Measurements from ENCODE around the gene STIP1. TPM values are rescaled to one million over a fixed set of nuclear protein-coding genes. Genes with fewer than 3 reads are reported as not detected.

Gene STIP1
- total and polyA plus RNA-seq, 2 donors (not counting 1 experiment from before 2014, with no cell fraction given), result 49.8 to 78.7 TPM

DNA sequence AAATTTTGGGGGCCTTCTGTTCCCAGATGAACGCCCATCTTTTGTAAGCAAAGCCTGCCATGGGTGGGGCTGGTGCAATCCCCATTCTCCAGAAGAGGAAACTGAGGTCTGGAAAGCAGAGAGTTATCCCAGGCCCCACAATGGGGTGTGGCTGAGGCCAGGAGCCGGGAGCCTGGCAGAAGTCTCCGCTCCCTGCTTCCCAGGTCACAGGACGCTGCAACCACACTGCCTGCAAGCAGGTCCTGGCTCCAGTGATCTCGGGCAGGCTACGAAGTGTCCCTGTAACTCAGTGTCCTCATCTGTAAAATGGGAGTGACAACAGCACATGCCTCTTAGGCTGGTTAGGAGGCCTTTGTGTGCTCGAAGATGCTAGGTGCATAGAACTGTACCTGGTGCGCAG, 67.1 kb downstream of the STIP1 start:
- 91% methylated on average over 8 of the region's 8 CpGs for WGBS (ENCODE audit: insufficient coverage)
- ChIA-PET CTCF (interaction anchor here (3.8 to 10.4 kb wide), 3 partner anchors 16 to 49 kb away, joined by 25 to 141 read pairs (median 51); partner anchors contain the start of genes CATSPERZ and FERMT3), POLR2A (no interaction called here)
- ATAC-seq (ENCODE audit: low read depth), result no peak
- Histone ChIP-seq H2AFZ (ENCODE audit: insufficient read depth, low read depth, low read length, poor library complexity, severe bottlenecking) (no peak overlapping the region), H3K4me2 (replicated peaks; ENCODE audit: low read depth, low read length, poor library complexity, severe bottlenecking) (peak overlapping the region; percentile 90), H3K27ac (ENCODE audit: low read length in 2 of 2) (no peak overlapping the region), H3K36me3 (replicated peaks in 1 of 2; ENCODE audit: control extremely low read depth in 1 of 2, control insufficient read depth in 1 of 2, extremely low read depth in 1 of 2, insufficient read depth in 2 of 2, low read length in 1 of 2) (no peaks in the 10 kb centered on the region), H3K9me3 (ENCODE audit: control extremely low read depth in 1 of 3, control insufficient read depth in 2 of 3, insufficient read depth in 1 of 3, low read length in 2 of 3) (no peaks in the 10 kb centered on the region), H3K9ac (ENCODE audit: low read length) (no peak overlapping the region), H3K4me3 (ENCODE audit: control extremely low read depth in 1 of 5, extremely low read depth in 1 of 5, insufficient read depth in 1 of 5, low read depth in 2 of 5, low read length in 4 of 5) (no peak overlapping the region), H3K27me3 (replicated peaks in 1 of 4; ENCODE audit: control extremely low read depth in 1 of 4, control insufficient read depth in 3 of 4, insufficient read depth in 4 of 4, low read length in 3 of 4) (no peaks in the 10 kb centered on the region), H3K79me2 (ENCODE audit: control insufficient read depth, insufficient read depth, low read length) (peaks cover 4% of the 10 kb centered on the region), H3K4me1 (ENCODE audit: control insufficient read depth in 2 of 2, insufficient read depth in 2 of 2, low read length in 2 of 2) (peaks cover 17 to 23% of the 10 kb centered on the region in 2 donors), H4K20me1 (ENCODE audit: control insufficient read depth, insufficient read depth, low read length, poor library complexity, severe bottlenecking) (no peaks in the 10 kb centered on the region)
- intact Hi-C loops (cut with micrococcal nuclease), result no loop called here
- TF ChIP-seq EZH2 (IDR thresholded peaks at IDR 0.05; ENCODE audit: borderline replicate concordance, insufficient read depth, low read depth, low read length, poor library complexity, severe bottlenecking), result no peak
- TF ChIP-seq, protein P1, sequence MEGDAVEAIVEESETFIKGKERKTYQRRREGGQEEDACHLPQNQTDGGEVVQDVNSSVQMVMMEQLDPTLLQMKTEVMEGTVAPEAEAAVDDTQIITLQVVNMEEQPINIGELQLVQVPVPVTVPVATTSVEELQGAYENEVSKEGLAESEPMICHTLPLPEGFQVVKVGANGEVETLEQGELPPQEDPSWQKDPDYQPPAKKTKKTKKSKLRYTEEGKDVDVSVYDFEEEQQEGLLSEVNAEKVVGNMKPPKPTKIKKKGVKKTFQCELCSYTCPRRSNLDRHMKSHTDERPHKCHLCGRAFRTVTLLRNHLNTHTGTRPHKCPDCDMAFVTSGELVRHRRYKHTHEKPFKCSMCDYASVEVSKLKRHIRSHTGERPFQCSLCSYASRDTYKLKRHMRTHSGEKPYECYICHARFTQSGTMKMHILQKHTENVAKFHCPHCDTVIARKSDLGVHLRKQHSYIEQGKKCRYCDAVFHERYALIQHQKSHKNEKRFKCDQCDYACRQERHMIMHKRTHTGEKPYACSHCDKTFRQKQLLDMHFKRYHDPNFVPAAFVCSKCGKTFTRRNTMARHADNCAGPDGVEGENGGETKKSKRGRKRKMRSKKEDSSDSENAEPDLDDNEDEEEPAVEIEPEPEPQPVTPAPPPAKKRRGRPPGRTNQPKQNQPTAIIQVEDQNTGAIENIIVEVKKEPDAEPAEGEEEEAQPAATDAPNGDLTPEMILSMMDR (IDR thresholded peaks at IDR 0.05), result no peak
- Mint-ChIP-seq H3K4me1 (peaks cover 18% of the 10 kb centered on the region), H3K27me3 (no peaks in the 10 kb centered on the region), H3K27ac (no peak overlapping the region), H3K9me3 (ENCODE audit: insufficient read depth) (no peaks in the 10 kb centered on the region), H3K4me3 (peak overlapping the region; percentile 41)
- DNase-seq, result no peak

DNA sequence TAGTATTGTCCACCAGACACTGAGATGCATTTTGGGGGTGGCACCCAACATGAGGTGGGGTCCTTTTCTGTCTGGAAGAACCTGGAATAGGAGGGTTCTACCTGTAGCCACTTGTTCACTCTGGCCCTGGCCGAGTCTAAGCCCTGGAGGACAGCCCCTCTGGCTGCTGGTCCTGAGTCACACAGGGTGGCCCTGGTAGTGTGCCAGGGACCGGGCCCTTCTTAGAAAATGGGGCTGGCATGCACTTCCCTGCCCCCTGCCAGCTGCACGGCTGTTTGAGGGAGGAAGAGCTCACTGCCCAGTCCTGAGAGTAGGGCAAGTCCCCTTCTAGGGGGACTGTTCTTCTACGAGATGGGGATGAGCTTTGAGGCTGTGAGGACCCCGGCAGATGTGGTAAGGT, 67.5 kb downstream of the STIP1 start:
- Mint-ChIP-seq H3K27me3 (no peaks in the 10 kb centered on the region), H3K9me3 (ENCODE audit: insufficient read depth) (no peaks in the 10 kb centered on the region), H3K27ac (no peak overlapping the region), H3K4me1 (peaks cover 17% of the 10 kb centered on the region), H3K4me3 (peak overlapping the region; percentile 41)
- ChIA-PET POLR2A (no interaction called here), CTCF (interaction anchor here (0.6 to 0.7 kb wide), 2 partner anchors 21 to 31 kb away, joined by 3 read pairs; partner anchors contain the start of gene BAD)
- ATAC-seq (ENCODE audit: low read depth) (no peak), DNase-seq (no peak)
- Histone ChIP-seq H3K79me2 (ENCODE audit: control insufficient read depth, insufficient read depth, low read length) (peaks cover 4% of the 10 kb centered on the region), H4K20me1 (ENCODE audit: control insufficient read depth, insufficient read depth, low read length, poor library complexity, severe bottlenecking) (no peaks in the 10 kb centered on the region), H3K9ac (ENCODE audit: low read length) (no peak overlapping the region), H3K4me1 (ENCODE audit: control insufficient read depth in 2 of 2, insufficient read depth in 2 of 2, low read length in 2 of 2) (peaks cover 17 to 23% of the 10 kb centered on the region in 2 donors), H3K9me3 (ENCODE audit: control extremely low read depth in 1 of 3, control insufficient read depth in 2 of 3, insufficient read depth in 1 of 3, low read length in 2 of 3) (no peaks in the 10 kb centered on the region), H2AFZ (ENCODE audit: insufficient read depth, low read depth, low read length, poor library complexity, severe bottlenecking) (no peak overlapping the region), H3K27ac (ENCODE audit: low read length in 2 of 2) (no peak overlapping the region), H3K4me2 (replicated peaks; ENCODE audit: low read depth, low read length, poor library complexity, severe bottlenecking) (no peak overlapping the region), H3K36me3 (replicated peaks in 1 of 2; ENCODE audit: control extremely low read depth in 1 of 2, control insufficient read depth in 1 of 2, extremely low read depth in 1 of 2, insufficient read depth in 2 of 2, low read length in 1 of 2) (no peaks in the 10 kb centered on the region), H3K27me3 (replicated peaks in 1 of 4; ENCODE audit: control extremely low read depth in 1 of 4, control insufficient read depth in 3 of 4, insufficient read depth in 4 of 4, low read length in 3 of 4) (no peaks in the 10 kb centered on the region), H3K4me3 (ENCODE audit: control extremely low read depth in 1 of 5, extremely low read depth in 1 of 5, insufficient read depth in 1 of 5, low read depth in 2 of 5, low read length in 4 of 5) (no peak overlapping the region)
- intact Hi-C loops (cut with micrococcal nuclease), result no loop called here
- WGBS (ENCODE audit: insufficient coverage), result 85% methylated on average over 5 of the region's 5 CpGs
- TF ChIP-seq, protein P1 (IDR thresholded peaks at IDR 0.05), result no peak
- no peak for TF ChIP-seq EZH2 (IDR thresholded peaks at IDR 0.05; ENCODE audit: borderline replicate concordance, insufficient read depth, low read depth, low read length, poor library complexity, severe bottlenecking)

Other genes with a start within 250 kb of the STIP1 start
- gene NAA40, start 247.2 kb upstream of the STIP1 start, total RNA-seq, result 41.3 and 52.1 TPM in 2 replicates
- 47.7 and 64.6 TPM in 2 replicates for gene NAA40, start 247.2 kb upstream of the STIP1 start, polyA plus RNA-seq
- gene COX8A, start 211.6 kb upstream of the STIP1 start, total RNA-seq, result 92.6 and 99.0 TPM in 2 replicates
- 171 and 244 TPM in 2 replicates for gene COX8A, start 211.6 kb upstream of the STIP1 start, polyA plus RNA-seq
- gene OTUB1, start 199.7 kb upstream of the STIP1 start, total RNA-seq, result 71.0 and 78.2 TPM in 2 replicates
- 93.4 and 119 TPM in 2 replicates for gene OTUB1, start 199.7 kb upstream of the STIP1 start, polyA plus RNA-seq
- gene FLRT1, start 150.2 kb upstream of the STIP1 start, total RNA-seq, result not detected in 2 replicates
- gene FLRT1, start 150.2 kb upstream of the STIP1 start, polyA plus RNA-seq, result not detected in 2 replicates
- 6.8 and 8.6 TPM in 2 replicates for gene MACROD1, start 20.1 kb upstream of the STIP1 start, total RNA-seq
- gene MACROD1, start 20.1 kb upstream of the STIP1 start, polyA plus RNA-seq, result 2.7 and 3.6 TPM in 2 replicates
- gene FERMT3, start 20.6 kb downstream of the STIP1 start, total RNA-seq, result 96.2 and 106 TPM in 2 replicates
- gene FERMT3, start 20.6 kb downstream of the STIP1 start, polyA plus RNA-seq, result 152 and 170 TPM in 2 replicates
- 59.6 and 62.0 TPM in 2 replicates for gene TRPT1, start 40.0 kb downstream of the STIP1 start, total RNA-seq
- gene TRPT1, start 40.0 kb downstream of the STIP1 start, polyA plus RNA-seq, result 112 and 145 TPM in 2 replicates
- gene NUDT22, start 40.1 kb downstream of the STIP1 start, total RNA-seq, result 97.2 and 104 TPM in 2 replicates
- gene NUDT22, start 40.1 kb downstream of the STIP1 start, polyA plus RNA-seq, result 109 and 139 TPM in 2 replicates
- 65.9 and 74.4 TPM in 2 replicates for gene DNAJC4, start 44.4 kb downstream of the STIP1 start, total RNA-seq
- gene DNAJC4, start 44.4 kb downstream of the STIP1 start, polyA plus RNA-seq, result 93.1 and 105 TPM in 2 replicates
- gene VEGFB, start 48.4 kb downstream of the STIP1 start, total RNA-seq, result 152 and 153 TPM in 2 replicates
- gene VEGFB, start 48.4 kb downstream of the STIP1 start, polyA plus RNA-seq, result 56.4 and 64.6 TPM in 2 replicates
- gene FKBP2, start 54.9 kb downstream of the STIP1 start, total RNA-seq, result 23.7 and 25.7 TPM in 2 replicates
- 38.2 and 56.5 TPM in 2 replicates for gene FKBP2, start 54.9 kb downstream of the STIP1 start, polyA plus RNA-seq
- gene PPP1R14B, start 60.8 kb downstream of the STIP1 start, total RNA-seq, result 39.2 and 41.2 TPM in 2 replicates
- 35.9 and 51.0 TPM in 2 replicates for gene PPP1R14B, start 60.8 kb downstream of the STIP1 start, polyA plus RNA-seq
- 7.6 and 8.1 TPM in 2 replicates for gene PLCB3, start 65.4 kb downstream of the STIP1 start, total RNA-seq
- gene PLCB3, start 65.4 kb downstream of the STIP1 start, polyA plus RNA-seq, result 2.7 and 3.0 TPM in 2 replicates
- 24.0 and 25.0 TPM in 2 replicates for gene BAD, start 98.5 kb downstream of the STIP1 start, total RNA-seq
- gene BAD, start 98.5 kb downstream of the STIP1 start, polyA plus RNA-seq, result 22.7 and 39.1 TPM in 2 replicates
- gene GPR137, start 99.7 kb downstream of the STIP1 start, total RNA-seq, result 62.5 and 66.1 TPM in 2 replicates
- gene GPR137, start 99.7 kb downstream of the STIP1 start, polyA plus RNA-seq, result 49.9 and 58.8 TPM in 2 replicates
- 0.32 and 0.39 TPM in 2 replicates for gene KCNK4, start 105.1 kb downstream of the STIP1 start, total RNA-seq
- 0.09 TPM in 1 of 2 replicates, not detected in the other for gene KCNK4, start 105.1 kb downstream of the STIP1 start, polyA plus RNA-seq
- gene CATSPERZ, start 114.2 kb downstream of the STIP1 start, total RNA-seq, result not detected in 2 replicates
- gene CATSPERZ, start 114.2 kb downstream of the STIP1 start, polyA plus RNA-seq, result 0.39 TPM in 1 of 2 replicates, not detected in the other
- gene ESRRA, start 119.4 kb downstream of the STIP1 start, total RNA-seq, result 39.6 and 43.1 TPM in 2 replicates
- gene ESRRA, start 119.4 kb downstream of the STIP1 start, polyA plus RNA-seq, result 16.3 and 19.5 TPM in 2 replicates
- 133 and 143 TPM in 2 replicates for gene TRMT112, start 131.4 kb downstream of the STIP1 start, total RNA-seq
- gene TRMT112, start 131.4 kb downstream of the STIP1 start, polyA plus RNA-seq, result 203 and 231 TPM in 2 replicates
- gene PRDX5, start 131.9 kb downstream of the STIP1 start, total RNA-seq, result 50.4 and 56.3 TPM in 2 replicates
- 95.5 and 96.9 TPM in 2 replicates for gene PRDX5, start 131.9 kb downstream of the STIP1 start, polyA plus RNA-seq
- gene CCDC88B, start 154.0 kb downstream of the STIP1 start, total RNA-seq, result 172 and 180 TPM in 2 replicates
- gene CCDC88B, start 154.0 kb downstream of the STIP1 start, polyA plus RNA-seq, result 208 and 230 TPM in 2 replicates
- 22.6 and 24.2 TPM in 2 replicates for gene RPS6KA4, start 173.0 kb downstream of the STIP1 start, total RNA-seq
- gene RPS6KA4, start 173.0 kb downstream of the STIP1 start, polyA plus RNA-seq, result 30.4 and 32.5 TPM in 2 replicates